ENCODE results near the gene PAQR6. TPM values are rescaled to one million over a fixed set of nuclear protein-coding genes. Genes with fewer than 3 reads are reported as not detected.
A peak's percentile ranks its signal among the peaks of the same experiment; 100 is the strongest.

Gene PAQR6
- total RNA-seq, 2 donors from 2014 or later, result 0.33 TPM; not detected in 1

- TF ChIP-seq POLR2A (IDR thresholded peaks at IDR 0.05), result no peak
- TF ChIP-seq CTCF (IDR thresholded peaks at IDR 0.05), result no peak
- Histone ChIP-seq H3K27me3 (no peaks in the 10 kb centered on the region), H3K36me3 (replicated peaks in 1 of 2; ENCODE audit: insufficient read depth in 1 of 2, low read depth in 2 of 2) (peaks cover 8 to 37% of the 10 kb centered on the region in 2 donors), H3K4me1 (peaks cover 29% of the 10 kb centered on the region), H3K27ac (no peak overlapping the region), H3K9me3 (no peaks in the 10 kb centered on the region), H3K4me3 (no peak overlapping the region)
- DNase-seq (no peak), ATAC-seq (no peak)
- intact Hi-C loops (cut with DNase I), result no loop called here
- WGBS, 2 donors, result 79 to 100% methylated on average over 1 to 5 of the region's 5 CpGs
Measured at GRCh38 chr1:156249593-156249992, 1.7 kb upstream of the PAQR6 start.

- no peak for DNase-seq
- intact Hi-C loops (cut with DNase I), result no loop called here
- H3K9me3 ChIP-seq, result no peaks in the 10 kb centered on the region
- no peak overlapping the region for H3K27ac ChIP-seq
- no peak overlapping the region for H3K4me3 ChIP-seq
- TF ChIP-seq POLR2A (IDR thresholded peaks at IDR 0.05), result no peak
- TF ChIP-seq CTCF (IDR thresholded peaks at IDR 0.05), result no peak
- peaks cover 29% of the 10 kb centered on the region for H3K4me1 ChIP-seq
- 65 to 72% methylated on average over 4 of the region's 4 CpGs for WGBS, 2 donors
- H3K27me3 ChIP-seq, result no peaks in the 10 kb centered on the region
- ATAC-seq, result peak; percentile 7
- H3K36me3 ChIP-seq (replicated peaks in 1 of 2; ENCODE audit: insufficient read depth in 1 of 2, low read depth in 2 of 2), result peaks cover 8 to 29% of the 10 kb centered on the region in 2 donors
Measured at GRCh38 chr1:156248323-156248683, 447 bp upstream of the PAQR6 start.

GRCh38 chr1:156246781-156247459, 936 bp downstream of the PAQR6 start:
- peaks cover 29% of the 10 kb centered on the region for H3K4me1 ChIP-seq
- TF ChIP-seq POLR2A (IDR thresholded peaks at IDR 0.05) (no peak), CTCF (IDR thresholded peaks at IDR 0.05) (no peak)
- H3K27ac ChIP-seq, result no peak overlapping the region
- no peaks in the 10 kb centered on the region for H3K27me3 ChIP-seq
- WGBS, 2 donors, result 45 to 56% methylated on average over 4 to 16 of the region's 16 CpGs
- no peak overlapping the region for H3K4me3 ChIP-seq
- intact Hi-C loops (cut with DNase I), result no loop called here
- no peak for ATAC-seq
- no peaks in the 10 kb centered on the region for H3K9me3 ChIP-seq
- DNase-seq, result peak in 3 of 4 donors; percentile 27 to 36 (median 33)
- peaks cover 0 to 20% of the 10 kb centered on the region in 2 donors for H3K36me3 ChIP-seq (replicated peaks in 1 of 2; ENCODE audit: insufficient read depth in 1 of 2, low read depth in 2 of 2)

GRCh38 chr1:156246241-156246780, 1.5 kb downstream of the PAQR6 start:
- no peak for DNase-seq
- TF ChIP-seq POLR2A (IDR thresholded peaks at IDR 0.05), result no peak
- no peak for TF ChIP-seq CTCF (IDR thresholded peaks at IDR 0.05)
- Histone ChIP-seq H3K27ac (no peak overlapping the region), H3K9me3 (no peaks in the 10 kb centered on the region), H3K36me3 (replicated peaks in 1 of 2; ENCODE audit: insufficient read depth in 1 of 2, low read depth in 2 of 2) (peaks cover 0 to 15% of the 10 kb centered on the region in 2 donors), H3K4me1 (peaks cover 29% of the 10 kb centered on the region), H3K4me3 (no peak overlapping the region), H3K27me3 (no peaks in the 10 kb centered on the region)
- no peak for ATAC-seq
- 48 to 66% methylated on average over 10 of the region's 10 CpGs for WGBS, 2 donors
- intact Hi-C loops (cut with DNase I), result no loop called here
